Thyroid gland (tissue), 4 donors: ENCODE data around the gene SLC30A3.

Source experiments
- POLR2A ChIP-seq, 2 donors: fragments of 450-650 bp; IDR thresholded peaks; one replicate each; pipeline ENCODE4 v1.6.1; 2017; ENCODE audit warnings: antibody characterized with exemption in 2 of 2, mild to moderate bottlenecking in 2 of 2, moderate library complexity in 1 of 2
- TF ChIP-seq, protein P1 (sequence below), 6 experiments: fragments of 200-600 bp in 3 of 6; fragments of 450-650 bp in 3 of 6; sonication (generic) in 3 of 6; IDR thresholded peaks; one replicate each; pipeline ENCODE4 v1.5.1; 2016 to 2019; ENCODE audit warnings: antibody characterized with exemption in 6 of 6, mild to moderate bottlenecking in 2 of 6, inconsistent platforms in 1 of 6, moderate library complexity in 1 of 6

DNA sequence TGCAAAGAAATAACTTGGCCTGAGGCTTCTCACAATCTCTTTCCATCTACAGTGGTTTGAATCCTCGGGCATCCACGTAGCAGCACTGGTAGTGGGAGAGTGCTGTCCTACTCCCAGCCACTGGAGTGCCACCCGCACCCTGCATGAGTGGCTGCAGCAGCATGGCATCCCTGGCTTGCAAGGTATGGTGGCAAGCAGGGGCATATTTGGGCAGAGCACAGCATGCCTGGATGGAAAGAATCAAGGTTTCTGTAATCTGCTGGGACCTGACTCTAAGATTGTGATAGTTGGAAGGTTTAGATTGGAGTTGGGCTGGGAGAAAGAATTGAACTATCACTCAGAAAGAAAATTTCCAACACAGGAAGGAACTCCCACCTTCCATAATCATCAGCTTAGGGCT is 41.7 kb downstream of the SLC30A3 start:
- TF ChIP-seq, protein P1, sequence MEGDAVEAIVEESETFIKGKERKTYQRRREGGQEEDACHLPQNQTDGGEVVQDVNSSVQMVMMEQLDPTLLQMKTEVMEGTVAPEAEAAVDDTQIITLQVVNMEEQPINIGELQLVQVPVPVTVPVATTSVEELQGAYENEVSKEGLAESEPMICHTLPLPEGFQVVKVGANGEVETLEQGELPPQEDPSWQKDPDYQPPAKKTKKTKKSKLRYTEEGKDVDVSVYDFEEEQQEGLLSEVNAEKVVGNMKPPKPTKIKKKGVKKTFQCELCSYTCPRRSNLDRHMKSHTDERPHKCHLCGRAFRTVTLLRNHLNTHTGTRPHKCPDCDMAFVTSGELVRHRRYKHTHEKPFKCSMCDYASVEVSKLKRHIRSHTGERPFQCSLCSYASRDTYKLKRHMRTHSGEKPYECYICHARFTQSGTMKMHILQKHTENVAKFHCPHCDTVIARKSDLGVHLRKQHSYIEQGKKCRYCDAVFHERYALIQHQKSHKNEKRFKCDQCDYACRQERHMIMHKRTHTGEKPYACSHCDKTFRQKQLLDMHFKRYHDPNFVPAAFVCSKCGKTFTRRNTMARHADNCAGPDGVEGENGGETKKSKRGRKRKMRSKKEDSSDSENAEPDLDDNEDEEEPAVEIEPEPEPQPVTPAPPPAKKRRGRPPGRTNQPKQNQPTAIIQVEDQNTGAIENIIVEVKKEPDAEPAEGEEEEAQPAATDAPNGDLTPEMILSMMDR (IDR thresholded peaks at IDR 0.05) = no peak
- no peak for TF ChIP-seq POLR2A (IDR thresholded peaks at IDR 0.05)
